Spinal cord (tissue), 10 donors: ENCODE results near the gene UMOD. TPM values are rescaled to one million over a fixed set of nuclear protein-coding genes. Genes with fewer than 3 reads are reported as not detected.
"Not testable (repeated sequence)": the region's sequence is repeated elsewhere in the genome, so short reads cannot be mapped to it uniquely, and the experiment has no call there.

ENCODE experiments used
- DNase-seq, 6 donors: peaks; one replicate each; pipeline versions ENCODE4 v3.0.0 to v3.0.0-alpha.2; 2013 to 2015; ENCODE audit warnings: low spot score in 6 of 6, low read depth in 4 of 6
- H3K27ac ChIP-seq: one replicate; pipeline ENCODE4 v1.5.1; 2013; ENCODE audit warnings: low read depth, low read length, control low read depth
- H3K27me3 ChIP-seq: one replicate; pipeline ENCODE4 v1.6.1; 2013; ENCODE audit warnings: low read length; ENCODE audit not compliant: control insufficient read depth, insufficient read depth
- H3K36me3 ChIP-seq: one replicate; pipeline ENCODE4 v1.6.1; 2013; ENCODE audit warnings: low read length; ENCODE audit not compliant: control insufficient read depth, insufficient read depth
- H3K4me1 ChIP-seq: one replicate; pipeline ENCODE4 v1.6.1; 2013; ENCODE audit warnings: low read length; ENCODE audit not compliant: control insufficient read depth, insufficient read depth
- H3K4me3 ChIP-seq: one replicate; pipeline ENCODE4 v1.5.1; 2013; ENCODE audit warnings: low read depth, low read length, control low read depth
- H3K9me3 ChIP-seq: one replicate; pipeline ENCODE4 v1.6.1; 2013; ENCODE audit warnings: low read length; ENCODE audit not compliant: control insufficient read depth, insufficient read depth
- WGBS: methylation state at CpG from one replicate; pipeline ENCODE4 v1.1.5; 2013; ENCODE audit warnings: missing lambda C conversion rate; ENCODE audit not compliant: insufficient coverage; 5-methylcytosine and 5-hydroxymethylcytosine counted together
- polyA plus RNA-seq, 2 donors: library from polyadenylated mRNA; unstranded; fragments of 120-200 nt; gene quantifications; one replicate each; pipeline ENCODE4 v1.2.1, GENCODE V29; 2013; ENCODE audit not compliant: insufficient read length in 2 of 2
- total RNA-seq, 2 donors: library from RNA; depleted of rRNA in 1 of 2; stranded (reverse); fragments of 120-200 nt in 1 of 2; fragments of >200 nt in 1 of 2; gene quantifications; one replicate each; pipeline versions ENCODE4 v1.2.3 to v1.2.4, GENCODE V29; 2013 to 2014
- donor health status: healthy.

UMOD gene
- total and polyA plus RNA-seq, 4 donors, result 0.19 to 0.63 TPM; not detected in 2

GRCh38 chr16:20317117-20317516 is 35.4 kb downstream of the UMOD start:
- DNase-seq, result no peak
- WGBS, result 58% methylated on average over 3 of the region's 8 CpGs
- Histone ChIP-seq H3K27me3 (no peaks in the 10 kb centered on the region), H3K36me3 (no peaks in the 10 kb centered on the region), H3K9me3 (no peaks in the 10 kb centered on the region), H3K4me3 (no peak overlapping the region), H3K27ac (no peak overlapping the region), H3K4me1 (no peaks in the 10 kb centered on the region)

GRCh38 chr16:20316715-20317114 is 35.8 kb downstream of the UMOD start:
- Histone ChIP-seq H3K9me3 (no peaks in the 10 kb centered on the region), H3K27ac (no peak overlapping the region), H3K36me3 (no peaks in the 10 kb centered on the region), H3K4me3 (no peak overlapping the region), H3K4me1 (no peaks in the 10 kb centered on the region), H3K27me3 (no peaks in the 10 kb centered on the region)
- DNase-seq, result no peak
- 79% methylated on average over 4 of the region's 5 CpGs for WGBS

GRCh38 chr16:20315764-20316163 is 36.8 kb downstream of the UMOD start:
- DNase-seq, result no peak
- no peaks in the 10 kb centered on the region for H3K36me3 ChIP-seq
- no peak overlapping the region for H3K4me3 ChIP-seq
- WGBS, result 100% methylated on average over 3 of the region's 6 CpGs
- H3K27ac ChIP-seq, result no peak overlapping the region
- no peaks in the 10 kb centered on the region for H3K4me1 ChIP-seq
- H3K27me3 ChIP-seq, result no peaks in the 10 kb centered on the region
- no peaks in the 10 kb centered on the region for H3K9me3 ChIP-seq

GRCh38 chr16:20314575-20314974 is 37.9 kb downstream of the UMOD start:
- no peaks in the 10 kb centered on the region for H3K27me3 ChIP-seq
- WGBS, result no CpG with 5 or more reads among the region's 3 CpGs
- DNase-seq, result no peak
- H3K4me3 ChIP-seq, result no peak overlapping the region
- H3K36me3 ChIP-seq, result no peaks in the 10 kb centered on the region
- H3K9me3 ChIP-seq, result no peaks in the 10 kb centered on the region
- H3K27ac ChIP-seq, result no peak overlapping the region
- no peaks in the 10 kb centered on the region for H3K4me1 ChIP-seq

GRCh38 chr16:20313741-20314140 is 38.8 kb downstream of the UMOD start:
- Histone ChIP-seq H3K4me1 (no peaks in the 10 kb centered on the region), H3K27me3 (no peaks in the 10 kb centered on the region), H3K4me3 (no peak overlapping the region), H3K9me3 (no peaks in the 10 kb centered on the region), H3K27ac (no peak overlapping the region), H3K36me3 (no peaks in the 10 kb centered on the region)
- WGBS, result 71% methylated on average over 1 of the region's 3 CpGs
- DNase-seq, result no peak

- H3K27me3 ChIP-seq, H3K9me3 ChIP-seq, H3K4me3 ChIP-seq, DNase-seq, H3K27ac ChIP-seq, H3K36me3 ChIP-seq, H3K4me1 ChIP-seq: not testable (repeated sequence)
- WGBS, result 89% methylated on average over 3 of the region's 7 CpGs
Measured at GRCh38 chr16:20312536-20313095, 39.9 kb downstream of the UMOD start.

- no peaks in the 10 kb centered on the region for H3K36me3 ChIP-seq
- H3K27me3 ChIP-seq, result no peaks in the 10 kb centered on the region
- H3K9me3 ChIP-seq, result no peaks in the 10 kb centered on the region
- WGBS, result no CpG with 5 or more reads among the region's 2 CpGs
- H3K27ac ChIP-seq, result no peak overlapping the region
- H3K4me1 ChIP-seq, result no peaks in the 10 kb centered on the region
- no peak overlapping the region for H3K4me3 ChIP-seq
- no peak for DNase-seq
Measured at GRCh38 chr16:20311548-20311947, 41.0 kb downstream of the UMOD start.

- DNase-seq, result no peak
- no peaks in the 10 kb centered on the region for H3K9me3 ChIP-seq
- H3K4me1 ChIP-seq, result no peaks in the 10 kb centered on the region
- no peaks in the 10 kb centered on the region for H3K36me3 ChIP-seq
- no peak overlapping the region for H3K27ac ChIP-seq
- H3K4me3 ChIP-seq, result no peak overlapping the region
- 90% methylated on average over 6 of the region's 11 CpGs for WGBS
- no peaks in the 10 kb centered on the region for H3K27me3 ChIP-seq
Measured at GRCh38 chr16:20310421-20311395, 41.8 kb downstream of the UMOD start.

GRCh38 chr16:20309786-20310185 is 42.7 kb downstream of the UMOD start:
- Histone ChIP-seq H3K4me1 (no peaks in the 10 kb centered on the region), H3K9me3 (no peaks in the 10 kb centered on the region), H3K36me3 (no peaks in the 10 kb centered on the region), H3K4me3 (no peak overlapping the region), H3K27ac (no peak overlapping the region), H3K27me3 (no peaks in the 10 kb centered on the region)
- 89% methylated on average over 5 of the region's 6 CpGs for WGBS
- no peak for DNase-seq
